Prostate gland (tissue), 2 donors: Measurements from ENCODE around the gene CHST10.

Experiments used
- POLR2A ChIP-seq: fragments of 450-650 bp; IDR thresholded peaks from one replicate; pipeline ENCODE4 v1.6.1; 2016; ENCODE audit warnings: antibody characterized with exemption, mild to moderate bottlenecking
- TF ChIP-seq, protein P1 (sequence below), 4 experiments: fragments of 200-600 bp in 2 of 4; fragments of 450-650 bp in 2 of 4; sonication (generic) in 2 of 4; IDR thresholded peaks; 1 replicate in 3 of 4; 2 replicates in 1 of 4; pipeline ENCODE4 v1.5.1; 2016 to 2019; ENCODE audit warnings: antibody characterized with exemption in 4 of 4, mild to moderate bottlenecking in 2 of 4, moderate library complexity in 2 of 4

- no peak for TF ChIP-seq POLR2A
- TF ChIP-seq, protein P1, sequence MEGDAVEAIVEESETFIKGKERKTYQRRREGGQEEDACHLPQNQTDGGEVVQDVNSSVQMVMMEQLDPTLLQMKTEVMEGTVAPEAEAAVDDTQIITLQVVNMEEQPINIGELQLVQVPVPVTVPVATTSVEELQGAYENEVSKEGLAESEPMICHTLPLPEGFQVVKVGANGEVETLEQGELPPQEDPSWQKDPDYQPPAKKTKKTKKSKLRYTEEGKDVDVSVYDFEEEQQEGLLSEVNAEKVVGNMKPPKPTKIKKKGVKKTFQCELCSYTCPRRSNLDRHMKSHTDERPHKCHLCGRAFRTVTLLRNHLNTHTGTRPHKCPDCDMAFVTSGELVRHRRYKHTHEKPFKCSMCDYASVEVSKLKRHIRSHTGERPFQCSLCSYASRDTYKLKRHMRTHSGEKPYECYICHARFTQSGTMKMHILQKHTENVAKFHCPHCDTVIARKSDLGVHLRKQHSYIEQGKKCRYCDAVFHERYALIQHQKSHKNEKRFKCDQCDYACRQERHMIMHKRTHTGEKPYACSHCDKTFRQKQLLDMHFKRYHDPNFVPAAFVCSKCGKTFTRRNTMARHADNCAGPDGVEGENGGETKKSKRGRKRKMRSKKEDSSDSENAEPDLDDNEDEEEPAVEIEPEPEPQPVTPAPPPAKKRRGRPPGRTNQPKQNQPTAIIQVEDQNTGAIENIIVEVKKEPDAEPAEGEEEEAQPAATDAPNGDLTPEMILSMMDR (IDR thresholded peaks at IDR 0.05): no peak
Measured at GRCh38 chr2:100404411-100404810, 13.1 kb downstream of the CHST10 start.
